Pons (tissue), 1 donor: ENCODE data around the gene GPR15LG.
"Not testable (repeated sequence)": the region's sequence is repeated elsewhere in the genome, so short reads cannot be mapped to it uniquely, and the experiment has no call there.

Experiments used
- DNase-seq: peaks from one replicate; pipeline ENCODE4 v3.0.0-alpha.2; 2016; ENCODE audit warnings: low spot score

Gene GPR15LG

GRCh38 chr10:84166620-84167288, 6.8 kb upstream of the GPR15LG start:
- DNase-seq, result no peak

DNA sequence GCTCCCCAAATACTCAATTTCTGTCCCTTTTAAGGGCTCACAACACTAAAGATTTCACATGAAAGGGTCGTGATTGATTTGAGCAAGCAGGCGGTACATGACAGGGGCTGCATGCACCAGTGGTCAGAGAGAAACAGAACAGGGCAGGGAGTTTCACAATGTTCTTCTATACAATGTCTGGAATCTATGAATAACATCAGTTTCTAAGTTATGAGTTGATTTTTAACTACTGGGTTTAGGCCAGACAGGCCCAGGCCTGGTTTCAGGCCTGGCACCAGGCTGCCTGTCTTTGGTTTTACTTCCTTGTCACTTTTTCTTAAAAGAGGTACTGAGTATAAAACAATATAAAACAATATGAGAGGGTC, 6.3 kb upstream of the GPR15LG start:
- DNase-seq, result not testable (repeated sequence)

DNA sequence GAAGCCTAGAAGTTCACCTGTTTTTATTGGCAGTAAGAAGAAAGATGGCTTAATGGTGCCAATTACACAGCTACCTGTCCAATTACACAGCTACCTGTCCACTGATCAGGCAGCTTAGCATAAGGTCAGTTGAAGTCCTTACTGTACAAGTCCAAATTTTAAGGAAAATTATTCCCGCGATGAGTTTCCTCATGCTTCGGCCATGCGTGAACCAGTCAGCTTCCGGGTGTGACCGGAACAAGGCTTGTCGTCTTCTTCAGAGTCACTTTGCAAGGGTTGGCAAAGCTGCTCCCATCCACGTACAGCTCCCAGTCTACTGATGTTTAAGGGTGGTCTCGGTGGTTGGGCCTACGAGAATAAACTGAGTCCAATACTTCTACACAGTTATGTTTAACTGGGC, 5.2 kb upstream of the GPR15LG start:
- DNase-seq, result not testable (repeated sequence)

DNA sequence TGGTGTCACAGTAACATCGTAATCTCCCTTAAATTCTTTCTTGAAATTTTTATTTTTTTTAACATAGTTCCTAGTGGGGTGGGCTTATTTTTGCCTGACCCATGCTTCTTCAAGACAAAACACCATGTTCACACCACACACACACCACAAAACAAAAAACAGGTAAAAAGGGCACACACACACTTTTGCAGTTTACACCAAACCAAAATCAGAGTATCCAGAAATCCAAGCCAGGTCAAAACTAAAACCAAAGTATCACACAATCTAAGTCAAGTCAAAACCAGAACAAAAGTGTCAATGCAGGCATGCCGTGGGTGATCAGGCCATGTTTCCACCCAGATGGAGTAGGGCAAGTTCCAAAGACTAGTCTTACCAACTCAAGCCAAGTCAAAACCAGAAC, 2.4 kb upstream of the GPR15LG start:
- not testable (repeated sequence) for DNase-seq

- DNase-seq, result not testable (repeated sequence)
Measured at GRCh38 chr10:84171700-84172466, 1.7 kb upstream of the GPR15LG start.

DNA sequence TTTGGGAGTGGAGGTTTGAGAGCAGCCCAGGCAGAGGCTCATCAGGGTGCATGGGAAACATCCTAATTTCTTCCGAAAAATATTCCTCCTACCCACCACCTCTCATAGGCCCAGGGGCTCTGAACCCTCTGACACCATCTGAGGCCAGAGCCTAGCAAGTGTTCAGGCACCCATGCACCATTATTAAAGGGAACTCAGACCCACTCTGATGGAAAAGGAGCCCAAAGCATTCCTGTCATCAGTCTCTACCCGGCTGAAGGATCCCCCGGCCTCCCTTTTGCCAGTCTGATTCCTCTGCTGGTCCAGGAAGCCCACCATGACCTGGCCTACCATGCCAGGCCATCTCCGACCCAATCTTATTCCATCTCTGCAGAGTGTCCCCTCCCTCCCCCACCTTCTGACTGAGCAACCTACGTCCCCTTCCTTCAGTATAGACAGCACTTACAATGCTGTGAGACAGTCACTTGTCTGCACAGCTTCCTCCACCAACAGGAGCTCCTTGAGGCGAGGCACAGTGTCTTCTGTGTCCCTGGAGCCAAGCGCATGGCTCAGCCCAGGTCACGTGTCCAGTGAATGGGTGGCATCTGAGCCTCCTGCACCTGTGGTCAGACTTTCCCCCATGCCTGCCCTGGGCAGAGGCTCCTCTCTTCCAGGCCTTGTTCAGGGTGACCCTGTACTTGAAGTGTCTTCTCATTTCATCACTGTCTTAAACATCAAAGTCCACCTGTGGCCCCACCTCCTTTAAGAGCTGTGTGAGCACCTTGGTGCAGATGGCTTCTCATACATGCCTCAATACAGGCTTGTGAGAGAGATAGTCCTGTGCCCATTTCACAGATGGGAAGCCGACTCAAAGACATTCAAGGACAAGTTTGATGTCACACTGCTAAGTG, 889 bp upstream of the GPR15LG start:
- no peak for DNase-seq

DNA sequence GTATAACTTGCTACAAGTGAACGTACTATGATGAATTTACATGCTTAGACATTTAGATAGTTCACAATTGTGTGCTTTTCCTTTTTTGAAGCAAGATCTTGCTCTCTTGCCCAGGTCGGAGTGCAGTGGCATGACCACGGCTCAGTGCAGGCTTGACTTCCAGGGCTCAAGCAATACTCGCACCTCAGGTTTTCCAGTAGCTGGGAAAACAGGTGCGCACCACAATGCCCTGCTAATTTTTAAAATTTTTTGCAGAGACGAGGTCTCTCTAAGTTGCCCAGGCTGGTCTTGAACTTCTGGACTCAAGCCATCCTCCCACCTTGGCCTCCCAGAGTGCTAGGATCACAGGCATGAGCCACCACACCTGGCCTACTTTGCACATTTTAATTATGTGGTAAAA, 1.8 kb downstream of the GPR15LG start:
- DNase-seq, result no peak

DNA sequence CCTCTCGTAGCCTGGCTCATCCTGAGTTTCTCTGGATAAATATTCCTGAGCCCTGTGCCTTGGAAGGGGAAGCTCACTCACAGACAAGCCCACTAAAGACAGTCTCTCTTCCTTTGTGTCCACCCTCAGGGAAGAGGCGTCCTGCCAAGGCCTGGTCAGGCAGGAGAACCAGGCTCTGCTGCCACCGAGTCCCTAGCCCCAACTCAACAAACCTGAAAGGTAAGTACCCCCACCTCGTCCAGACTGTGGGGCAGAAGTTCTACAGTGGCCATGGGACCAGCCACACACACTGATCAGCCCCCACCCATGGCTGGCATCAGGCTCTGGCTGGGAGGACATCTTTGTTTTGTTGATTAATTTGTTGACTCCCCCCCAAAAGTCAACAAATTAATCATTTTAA, 2.8 kb downstream of the GPR15LG start:
- no peak for DNase-seq

GRCh38 chr10:84176836-84177474, 3.4 kb downstream of the GPR15LG start:
- DNase-seq, result no peak

- DNase-seq, result no peak
Measured at GRCh38 chr10:84177541-84178141, 4.0 kb downstream of the GPR15LG start.

DNA sequence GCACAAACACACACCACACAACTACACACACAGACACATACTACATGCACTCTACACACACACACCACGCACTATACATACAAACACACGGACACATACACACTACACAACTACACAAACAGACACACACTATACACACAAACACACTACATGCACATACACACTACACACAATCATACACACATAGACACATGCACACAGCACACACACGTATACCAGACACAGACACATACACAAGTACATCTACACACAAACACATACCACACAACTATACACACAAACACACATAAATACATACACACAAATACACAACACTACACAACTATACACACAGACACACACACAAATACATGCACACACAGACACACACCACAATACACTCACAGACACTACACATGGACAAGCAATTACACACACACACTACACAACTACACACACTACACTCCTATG, 4.6 kb downstream of the GPR15LG start:
- DNase-seq, result no peak

GRCh38 chr10:84179059-84179710, 5.6 kb downstream of the GPR15LG start:
- no peak for DNase-seq

DNA sequence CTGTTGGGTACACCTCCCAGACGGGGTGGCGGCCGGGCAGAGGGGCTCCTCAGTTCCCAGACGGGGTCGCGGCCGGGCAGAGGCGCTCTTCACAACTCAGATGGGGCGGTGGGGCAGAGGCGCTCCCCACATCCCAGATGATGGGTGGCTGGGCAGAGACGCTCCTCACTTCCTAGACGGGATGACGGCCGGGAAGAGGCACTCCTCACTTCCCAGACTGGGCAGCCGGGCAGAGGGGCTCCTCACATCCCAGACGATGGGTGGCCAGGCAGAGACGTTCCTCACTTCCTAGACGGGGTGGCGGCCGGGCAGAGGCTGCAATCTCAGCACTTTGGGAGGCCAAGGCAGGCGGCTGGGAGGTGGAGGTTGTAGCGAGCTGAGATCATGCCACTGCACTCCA, 6.8 kb downstream of the GPR15LG start:
- not testable (repeated sequence) for DNase-seq

DNA sequence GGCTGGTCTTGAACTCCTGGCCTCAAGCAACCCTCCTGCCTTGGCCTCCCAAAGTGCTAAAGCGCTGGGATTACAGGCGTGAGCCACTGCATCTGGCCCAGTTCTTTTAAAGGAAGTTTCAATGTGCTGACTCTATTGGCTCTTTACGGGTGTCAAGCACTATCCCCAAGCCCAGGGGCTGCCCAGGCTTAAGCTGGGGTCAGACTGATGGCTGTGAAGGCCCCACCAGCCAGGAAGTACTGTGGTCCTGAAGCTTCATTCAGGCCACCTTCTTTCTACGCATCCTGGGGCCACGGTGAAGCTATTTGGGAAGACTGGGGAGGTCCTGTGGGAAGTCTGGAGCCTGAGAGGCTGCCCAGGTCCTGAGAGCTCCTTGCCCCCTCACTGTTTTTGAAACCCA, 8.0 kb downstream of the GPR15LG start:
- DNase-seq, result no peak

- no peak for DNase-seq
Measured at GRCh38 chr10:84184517-84184916, 10.9 kb downstream of the GPR15LG start.

GRCh38 chr10:84185526-84186175, 12.1 kb downstream of the GPR15LG start:
- no peak for DNase-seq

DNA sequence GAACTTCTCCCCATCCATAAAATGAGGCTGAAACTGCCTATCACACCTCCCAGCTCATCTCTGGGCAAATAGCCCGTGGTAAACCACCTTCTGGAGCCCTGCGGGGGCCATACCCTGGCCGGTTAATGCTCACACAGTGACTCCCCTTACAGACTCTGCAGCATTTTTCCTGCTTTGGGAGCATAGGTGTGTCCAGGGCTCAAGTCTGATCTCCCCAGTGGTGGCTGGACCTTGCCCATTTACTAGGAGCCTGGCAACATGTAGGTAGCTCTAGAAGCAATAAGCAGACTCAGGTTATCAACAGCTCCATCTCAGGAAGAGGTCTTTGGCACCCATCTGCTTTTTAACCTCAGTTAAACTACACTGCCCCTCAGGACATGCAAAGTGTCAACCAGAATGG, 15.2 kb downstream of the GPR15LG start:
- DNase-seq, result no peak

DNA sequence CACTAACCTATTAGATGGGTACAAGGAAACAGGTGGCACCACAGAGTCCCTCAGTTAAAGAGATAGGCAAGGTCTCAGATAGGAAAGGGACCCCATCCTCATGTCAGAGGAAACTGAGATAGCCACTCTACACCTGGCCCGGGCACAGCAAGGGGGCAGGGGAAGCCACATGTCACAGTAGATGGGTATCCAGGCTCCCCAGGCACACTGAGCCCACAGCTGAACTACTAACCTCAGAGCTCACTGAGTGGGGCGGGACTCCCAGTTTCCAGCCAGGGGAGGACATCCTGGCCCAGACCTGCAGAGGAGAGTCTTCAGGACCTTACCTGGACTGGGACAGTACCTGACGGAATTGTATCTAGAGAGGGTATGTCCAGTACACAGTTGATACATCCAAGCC, 17.0 kb downstream of the GPR15LG start:
- DNase-seq, result no peak

DNA sequence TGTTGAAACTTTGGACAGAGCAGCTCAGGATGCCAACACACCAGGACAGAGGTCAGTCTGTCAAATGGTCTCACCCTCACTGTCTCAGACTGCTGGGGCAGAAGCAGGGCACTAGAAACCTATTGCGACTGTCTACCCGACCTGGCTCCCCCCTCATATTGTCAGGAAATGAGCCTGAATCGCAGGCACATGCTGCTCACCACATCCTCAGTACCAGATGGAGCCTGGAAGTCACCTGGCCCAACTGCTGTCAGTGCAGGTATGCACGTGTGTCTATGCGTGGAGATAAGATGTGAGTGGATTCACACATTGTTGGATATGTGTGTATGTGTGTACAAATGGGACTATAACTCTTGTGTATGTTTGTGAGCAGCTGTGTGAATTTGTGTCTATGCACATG, 17.5 kb downstream of the GPR15LG start:
- DNase-seq, result no peak

- no peak for DNase-seq
Measured at GRCh38 chr10:84193327-84193726, 19.7 kb downstream of the GPR15LG start.
